H1 (cell line): ENCODE data around the gene TP53I11. TPM values are rescaled to one million over a fixed set of nuclear protein-coding genes. Genes with fewer than 3 reads are reported as not detected.

Experiments used
- PHF8 ChIP-seq: fragments of 200-600 bp; sonication (generic); conservative IDR thresholded peaks from 2 replicates; pipeline ENCODE4 v1.7.1; 2012; ENCODE audit warnings: low read depth, mild to moderate bottlenecking, inconsistent platforms, low read length, moderate library complexity
- TAF7 ChIP-seq: optimal IDR thresholded peaks from 2 replicates; pipeline ENCODE3; 2011; ENCODE audit warnings: low read depth, mild to moderate bottlenecking, inconsistent platforms, low read length, moderate library complexity, borderline replicate concordance
- polyA plus RNA-seq, 7 experiments: library from polyadenylated mRNA; depleted of rRNA in 3 of 7; stranded (reverse) in 5 of 7; unstranded in 2 of 7; fragments of >200 nt in 5 of 7; fragments of 200-250 nt in 2 of 7; gene quantifications; 1 replicate in 5 of 7; 2 replicates in 1 of 7; 4 replicates in 1 of 7; pipeline versions ENCODE4 v1.2.1 to v1.2.3, GENCODE V29; 2011 to 2013; ENCODE audit warnings: missing spikeins in 2 of 7, mixed read lengths in 2 of 7
- total RNA-seq: library from RNA; stranded (reverse); fragmentation: NEBNext Ultra II Directional; extraction: Animal tissue kit (Norgen Biotek cat#: 25700); gene quantifications from 2 replicates; pipeline ENCODE4 v1.2.1, GENCODE V29; 2021

The TP53I11 gene
- total and polyA plus RNA-seq, 2 of the 8 experiments (the other 6 are each of a cell fraction or from before 2014, with no cell fraction given), result 34.0 to 46.3 TPM

DNA sequence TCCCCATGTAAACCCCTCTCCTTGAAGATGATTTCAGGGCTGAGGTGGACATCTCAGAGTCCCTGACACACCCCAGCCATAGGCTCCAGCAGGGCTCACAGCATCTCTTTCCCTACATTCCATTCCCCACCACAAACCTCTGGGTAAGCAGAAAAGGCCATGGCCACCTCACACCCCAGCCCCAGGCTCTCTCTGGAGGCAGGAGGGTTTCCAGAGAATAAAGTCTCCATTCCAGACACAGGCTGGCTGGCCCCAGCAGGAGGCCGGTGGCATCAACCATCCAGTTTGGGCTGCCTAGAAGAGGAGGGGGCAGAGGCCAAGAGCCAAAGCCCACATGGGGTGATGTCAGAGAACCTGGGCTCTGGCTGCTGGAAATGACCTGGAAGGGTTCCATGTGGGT, 61.4 kb downstream of the TP53I11 start (continued):
- TF ChIP-seq TAF7 (no peak), PHF8 (no peak)
